GM12892 (cell line): ENCODE measurements around the gene ZNG1E.
"Not testable (repeated sequence)": the region's sequence is repeated elsewhere in the genome, so short reads cannot be mapped to it uniquely, and the experiment has no call there.

Experiments used
- POLR2A ChIP-seq: IDR thresholded peaks from 2 replicates; pipeline ENCODE4 v1.6.1; 2011; ENCODE audit warnings: low read depth, low read length, control low read depth
- TAF1 ChIP-seq: IDR thresholded peaks from 2 replicates; pipeline ENCODE4 v1.6.1; 2011; ENCODE audit warnings: low read depth, mild to moderate bottlenecking, control low read depth, low read length, borderline replicate concordance

- not testable (repeated sequence) for TF ChIP-seq TAF1, POLR2A
Measured at GRCh38 chr9:65714445-65714844, 38.7 kb downstream of the ZNG1E start.
